GM23338 (cell line): Measurements from ENCODE around the gene GUCY2F. TPM values are rescaled to one million over a fixed set of nuclear protein-coding genes. Genes with fewer than 3 reads are reported as not detected.

Experiments
- ATAC-seq: fragments of 200-7000 bp; cut with Tn5 transposase; 3 replicates; pipeline ENCODE4 v1.9.1; 2020
- DNase-seq: peaks from one replicate; pipeline ENCODE4 v3.0.0-alpha.2; 2015; ENCODE audit warnings: low spot score
- H2AFZ ChIP-seq: fragments of 200-600 bp; sonication (generic); 2 replicates; pipeline ENCODE4 v1.8.0; 2016; ENCODE audit warnings: antibody characterized with exemption, mild to moderate bottlenecking, moderate library complexity
- H3F3A ChIP-seq: fragments of 200-600 bp; sonication (generic); replicated peaks from 2 replicates; pipeline ENCODE4 v1.8.0; 2017; ENCODE audit warnings: antibody characterized with exemption, mixed run types, low read depth
- H3K27ac ChIP-seq: fragments of 200-600 bp; sonication (generic); 2 replicates; pipeline ENCODE4 v1.6.1; 2016; ENCODE audit warnings: low read depth
- H3K27me3 ChIP-seq: fragments of 200-600 bp; sonication (generic); 2 replicates; pipeline ENCODE4 v1.8.0; 2016; ENCODE audit warnings: mild to moderate bottlenecking, mixed run types, moderate library complexity; ENCODE audit not compliant: insufficient read depth
- H3K36me3 ChIP-seq: fragments of 200-600 bp; sonication (generic); 2 replicates; pipeline ENCODE4 v1.8.0; 2016; ENCODE audit warnings: mild to moderate bottlenecking; ENCODE audit not compliant: insufficient read depth
- H3K4me1 ChIP-seq: fragments of 200-600 bp; sonication (generic); 2 replicates; pipeline ENCODE4 v1.8.0; 2016; ENCODE audit warnings: mild to moderate bottlenecking, moderate library complexity; ENCODE audit not compliant: insufficient read depth
- H3K4me2 ChIP-seq: fragments of 200-600 bp; sonication (generic); 2 replicates; pipeline ENCODE4 v1.7.1; 2017; ENCODE audit warnings: mixed run types
- H3K4me3 ChIP-seq: fragments of 200-600 bp; sonication (generic); 2 replicates; pipeline ENCODE4 v1.6.1; 2016; ENCODE audit warnings: mixed run types
- H3K79me2 ChIP-seq: fragments of 200-600 bp; sonication (generic); replicated peaks from 2 replicates; pipeline ENCODE4 v1.8.0; 2017; ENCODE audit warnings: mild to moderate bottlenecking; ENCODE audit not compliant: insufficient read depth
- H3K9me2 ChIP-seq: fragments of 200-600 bp; sonication (generic); 2 replicates; pipeline ENCODE4 v1.8.0; 2017; ENCODE audit not compliant: insufficient read depth
- H4K20me1 ChIP-seq: fragments of 200-600 bp; sonication (generic); replicated peaks from 2 replicates; pipeline ENCODE4 v1.8.0; 2017; ENCODE audit warnings: mild to moderate bottlenecking; ENCODE audit not compliant: insufficient read depth
- H3K27ac Mint-ChIP-seq: 2 replicates; pipeline ENCODE4 v1.8.0; 2020; ENCODE audit warnings: inconsistent platforms, mild to moderate bottlenecking, moderate library complexity, mixed read lengths
- H3K27me3 Mint-ChIP-seq: 3 replicates; pipeline ENCODE4 v1.8.0; 2022; ENCODE audit warnings: low read depth, mild to moderate bottlenecking, moderate library complexity, mixed read lengths, inconsistent platforms; ENCODE audit not compliant: insufficient read depth, poor library complexity
- H3K36me3 Mint-ChIP-seq: 3 replicates; pipeline ENCODE4 v1.8.0; 2021; ENCODE audit warnings: low read depth, mild to moderate bottlenecking, inconsistent platforms, moderate library complexity, mixed read lengths
- H3K4me1 Mint-ChIP-seq: 3 replicates; pipeline ENCODE4 v1.8.0; 2020; ENCODE audit warnings: mild to moderate bottlenecking, inconsistent platforms, mixed read lengths
- H3K4me3 Mint-ChIP-seq: 3 replicates; pipeline ENCODE4 v1.8.0; 2021; ENCODE audit warnings: moderate library complexity, mild to moderate bottlenecking, inconsistent platforms, mixed read lengths
- H3K9me3 Mint-ChIP-seq: 3 replicates; pipeline ENCODE4 v1.8.0; 2020; ENCODE audit warnings: moderate library complexity, mild to moderate bottlenecking, inconsistent platforms, mixed read lengths
- CREB1 ChIP-seq: fragments of 250-450 bp; sonication (Bioruptor Pico); IDR thresholded peaks from 2 replicates; pipeline ENCODE4 v1.5.0; 2020; ENCODE audit warnings: low read depth, mild to moderate bottlenecking, moderate library complexity
- CTCF ChIP-seq, 2 experiments: fragments of 200-600 bp in 1 of 2; sonication (generic) in 1 of 2; conservative IDR thresholded peaks; 2 replicates each; pipeline versions ENCODE4 v1.5.1 to v1.6.1; 2016 to 2017; ENCODE audit warnings: antibody characterized with exemption in 2 of 2, low read depth in 2 of 2, mild to moderate bottlenecking in 2 of 2, moderate library complexity in 1 of 2
- ETS1 ChIP-seq: IDR thresholded peaks from 2 replicates; pipeline ENCODE4 v1.6.1; 2016; ENCODE audit warnings: antibody characterized with exemption
- EZH2 ChIP-seq: fragments of 200-600 bp; sonication (generic); IDR thresholded peaks from one replicate; pipeline ENCODE4 v1.8.0; 2017; ENCODE audit warnings: antibody characterized with exemption, mild to moderate bottlenecking, low read depth; ENCODE audit not compliant: unreplicated experiment
- EZH2phosphoT487 ChIP-seq: fragments of 200-600 bp; sonication (generic); IDR thresholded peaks from one replicate; pipeline ENCODE4 v1.8.1; 2018; ENCODE audit warnings: antibody characterized with exemption; ENCODE audit not compliant: unreplicated experiment
- JUNB ChIP-seq: IDR thresholded peaks from one replicate; pipeline ENCODE4 v1.6.1; 2016; ENCODE audit warnings: antibody characterized with exemption; ENCODE audit not compliant: unreplicated experiment
- NANOG ChIP-seq: IDR thresholded peaks from 2 replicates; pipeline ENCODE4 v1.6.1; 2016; ENCODE audit warnings: antibody characterized with exemption, borderline replicate concordance
- POLR2AphosphoS5 ChIP-seq: IDR thresholded peaks from 2 replicates; pipeline ENCODE4 v1.6.1; 2016; ENCODE audit warnings: antibody characterized with exemption, low read depth
- REST ChIP-seq: IDR thresholded peaks from one replicate; pipeline ENCODE4 v1.6.1; 2018; ENCODE audit warnings: antibody characterized with exemption; ENCODE audit not compliant: unreplicated experiment
- STAT1 ChIP-seq: IDR thresholded peaks from one replicate; pipeline ENCODE4 v1.6.1; 2016; ENCODE audit warnings: antibody characterized with exemption; ENCODE audit not compliant: unreplicated experiment
- ZNF114 ChIP-seq: fragments of 250-450 bp; sonication (Bioruptor Pico); IDR thresholded peaks from 2 replicates; pipeline ENCODE4 v1.5.0; 2020; ENCODE audit warnings: mild to moderate bottlenecking, moderate library complexity
- ZNF331 ChIP-seq: fragments of 250-450 bp; sonication (Bioruptor Pico); IDR thresholded peaks from 2 replicates; pipeline ENCODE4 v1.5.0; 2020; ENCODE audit warnings: low read depth, mild to moderate bottlenecking, moderate library complexity
- ZNF462 ChIP-seq: fragments of 250-450 bp; sonication (Bioruptor Pico); IDR thresholded peaks from 2 replicates; pipeline ENCODE4 v1.5.0; 2020; ENCODE audit warnings: mild to moderate bottlenecking, moderate library complexity
- polyA plus RNA-seq: library from polyadenylated mRNA; unstranded; fragments of >200 nt; fragmentation: Nextera tagmentation; extraction: Ambion mirVana; gene quantifications from 2 replicates; pipeline ENCODE4 v1.2.1, GENCODE V29; 2016
- total RNA-seq: library from RNA; depleted of rRNA; stranded (reverse); fragments of >200 nt; shearing (Covaris generic); gene quantifications from 2 replicates; pipeline ENCODE4 v1.2.3, GENCODE V29; 2014

GUCY2F gene
- total and polyA plus RNA-seq, 2 experiments from 2014 or later = 0.06 to 0.10 TPM

GRCh38 chrX:109409181-109409580 is 72.7 kb downstream of the GUCY2F start:
- Mint-ChIP-seq H3K27ac (no peak overlapping the region), H3K27me3 (peaks cover 3% of the 10 kb centered on the region), H3K36me3 (no peaks in the 10 kb centered on the region), H3K4me3 (no peak overlapping the region), H3K4me1 (peaks cover 5% of the 10 kb centered on the region; the same call in 1 of the 3 replicates), H3K9me3 (peaks cover 3% of the 10 kb centered on the region)
- Histone ChIP-seq H3K27me3 (no peaks in the 10 kb centered on the region), H3K36me3 (no peaks in the 10 kb centered on the region), H3K4me3 (no peak overlapping the region), H3F3A (no peaks in the 10 kb centered on the region), H3K4me1 (no peaks in the 10 kb centered on the region; the same call in 1 of the 2 replicates), H3K27ac (no peak overlapping the region), H4K20me1 (no peaks in the 10 kb centered on the region), H2AFZ (no peak overlapping the region), H3K9me2 (no peaks in the 10 kb centered on the region), H3K4me2 (no peak overlapping the region), H3K79me2 (no peaks in the 10 kb centered on the region)
- DNase-seq (no peak), ATAC-seq (no peak)
- TF ChIP-seq POLR2AphosphoS5 (no peak), ZNF114 (CRISPR knock-in tag) (no peak), REST (no peak), NANOG (no peak), CREB1 (CRISPR knock-in tag) (no peak), EZH2 (no peak), JUNB (no peak), ZNF331 (CRISPR knock-in tag) (no peak), EZH2phosphoT487 (no peak), ETS1 (no peak), ZNF462 (CRISPR knock-in tag) (no peak), STAT1 (no peak), CTCF (conservative IDR thresholded peaks at IDR 0.05; ENCODE audit: low read depth in 2 of 2) (no peak)
